H1 (cell line): ENCODE measurements around the gene ACACB.

ENCODE experiments used
- BACH1 ChIP-seq: IDR thresholded peaks from 2 replicates; pipeline ENCODE4 v1.6.1; 2012; ENCODE audit warnings: low read length, improper control_type of control experiment
- EZH2 ChIP-seq: fragments of 200-600 bp; sonication (generic); IDR thresholded peaks from 2 replicates; pipeline ENCODE4 v1.7.1; 2012; ENCODE audit warnings: low read depth, mild to moderate bottlenecking, moderate library complexity, low read length, inconsistent platforms; ENCODE audit not compliant: severe bottlenecking
- YY1 ChIP-seq: IDR thresholded peaks from 2 replicates; pipeline ENCODE4 v1.6.1; 2011; ENCODE audit warnings: low read depth, mild to moderate bottlenecking, low read length
- TF ChIP-seq, protein P1 (sequence below), 3 experiments: IDR thresholded peaks; 1 replicate in 2 of 3; 2 replicates in 1 of 3; pipeline versions ENCODE4 v1.5.1 to v1.6.1; 2011; ENCODE audit warnings: low read length in 3 of 3, mild to moderate bottlenecking in 3 of 3, inconsistent platforms in 2 of 3, low read depth in 1 of 3, moderate library complexity in 1 of 3; ENCODE audit not compliant: insufficient read depth in 1 of 3; ENCODE audit errors: control extremely low read depth in 1 of 3

DNA sequence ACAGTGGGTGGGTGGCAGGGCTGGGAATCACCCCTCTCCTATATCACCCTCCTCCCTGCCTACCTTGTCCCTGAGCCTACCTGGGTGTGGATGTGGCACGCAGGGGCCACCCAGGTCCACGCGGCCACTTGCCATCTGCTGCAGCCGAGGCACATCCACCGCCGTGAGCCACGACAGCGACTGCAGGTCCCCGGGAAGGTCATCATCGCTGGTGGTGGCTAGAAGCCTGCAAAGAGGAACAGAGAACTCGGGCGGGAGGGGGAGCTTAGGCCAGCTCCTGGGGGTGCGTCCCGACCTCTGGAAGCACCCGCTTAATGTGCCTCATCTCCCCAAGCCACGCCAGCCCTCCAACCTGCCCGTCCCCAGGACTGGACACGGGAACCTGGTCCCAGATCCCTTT lies 173.7 kb downstream of the ACACB start:
- TF ChIP-seq BACH1, result no peak
- TF ChIP-seq, protein P1, sequence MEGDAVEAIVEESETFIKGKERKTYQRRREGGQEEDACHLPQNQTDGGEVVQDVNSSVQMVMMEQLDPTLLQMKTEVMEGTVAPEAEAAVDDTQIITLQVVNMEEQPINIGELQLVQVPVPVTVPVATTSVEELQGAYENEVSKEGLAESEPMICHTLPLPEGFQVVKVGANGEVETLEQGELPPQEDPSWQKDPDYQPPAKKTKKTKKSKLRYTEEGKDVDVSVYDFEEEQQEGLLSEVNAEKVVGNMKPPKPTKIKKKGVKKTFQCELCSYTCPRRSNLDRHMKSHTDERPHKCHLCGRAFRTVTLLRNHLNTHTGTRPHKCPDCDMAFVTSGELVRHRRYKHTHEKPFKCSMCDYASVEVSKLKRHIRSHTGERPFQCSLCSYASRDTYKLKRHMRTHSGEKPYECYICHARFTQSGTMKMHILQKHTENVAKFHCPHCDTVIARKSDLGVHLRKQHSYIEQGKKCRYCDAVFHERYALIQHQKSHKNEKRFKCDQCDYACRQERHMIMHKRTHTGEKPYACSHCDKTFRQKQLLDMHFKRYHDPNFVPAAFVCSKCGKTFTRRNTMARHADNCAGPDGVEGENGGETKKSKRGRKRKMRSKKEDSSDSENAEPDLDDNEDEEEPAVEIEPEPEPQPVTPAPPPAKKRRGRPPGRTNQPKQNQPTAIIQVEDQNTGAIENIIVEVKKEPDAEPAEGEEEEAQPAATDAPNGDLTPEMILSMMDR (IDR thresholded peaks at IDR 0.05; ENCODE audit: control extremely low read depth in 1 of 3, insufficient read depth in 1 of 3, low read depth in 1 of 3, low read length in 3 of 3), result no peak
- no peak for TF ChIP-seq YY1
- TF ChIP-seq EZH2, result no peak
